MM.1S (cell line): ENCODE results near the gene MBP.

Source experiments
- EZH2 ChIP-seq: fragments of 300-600 bp; sonication (generic); optimal IDR thresholded peaks from 2 replicates; pipeline ENCODE3; 2017; ENCODE audit warnings: low read depth, mild to moderate bottlenecking, antibody characterized with exemption, low read length, mixed read lengths
- EZH2phosphoT487 ChIP-seq: fragments of 300-600 bp; sonication (generic); IDR thresholded peaks from 2 replicates; pipeline ENCODE4 v1.6.1; 2018; ENCODE audit warnings: antibody characterized with exemption, low read length
- TF ChIP-seq, protein P1 (sequence below): fragments of 300-600 bp; sonication (generic); IDR thresholded peaks from 2 replicates; pipeline ENCODE4 v1.5.1; 2016; ENCODE audit warnings: antibody characterized with exemption, low read length, mixed read lengths

DNA sequence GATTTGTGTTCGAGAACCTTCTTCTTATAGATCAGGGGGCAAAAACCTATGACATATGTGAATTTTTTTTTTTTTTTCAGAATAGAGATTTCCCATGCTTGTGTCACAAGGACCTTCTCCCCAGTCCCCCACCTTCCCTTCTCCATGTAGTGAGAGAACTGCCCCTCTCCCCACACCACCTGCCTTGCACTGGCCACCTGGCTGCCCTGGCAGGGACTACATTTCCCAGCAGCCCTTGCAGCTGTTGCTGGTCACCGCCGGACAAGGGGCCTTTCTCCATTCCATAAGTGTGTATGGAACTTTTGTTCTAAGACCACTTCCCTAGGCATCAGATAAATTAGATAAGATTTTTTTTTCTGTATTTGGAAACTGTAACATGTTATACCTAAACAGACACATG lies 22.2 kb downstream of the MBP start:
- TF ChIP-seq, protein P1, sequence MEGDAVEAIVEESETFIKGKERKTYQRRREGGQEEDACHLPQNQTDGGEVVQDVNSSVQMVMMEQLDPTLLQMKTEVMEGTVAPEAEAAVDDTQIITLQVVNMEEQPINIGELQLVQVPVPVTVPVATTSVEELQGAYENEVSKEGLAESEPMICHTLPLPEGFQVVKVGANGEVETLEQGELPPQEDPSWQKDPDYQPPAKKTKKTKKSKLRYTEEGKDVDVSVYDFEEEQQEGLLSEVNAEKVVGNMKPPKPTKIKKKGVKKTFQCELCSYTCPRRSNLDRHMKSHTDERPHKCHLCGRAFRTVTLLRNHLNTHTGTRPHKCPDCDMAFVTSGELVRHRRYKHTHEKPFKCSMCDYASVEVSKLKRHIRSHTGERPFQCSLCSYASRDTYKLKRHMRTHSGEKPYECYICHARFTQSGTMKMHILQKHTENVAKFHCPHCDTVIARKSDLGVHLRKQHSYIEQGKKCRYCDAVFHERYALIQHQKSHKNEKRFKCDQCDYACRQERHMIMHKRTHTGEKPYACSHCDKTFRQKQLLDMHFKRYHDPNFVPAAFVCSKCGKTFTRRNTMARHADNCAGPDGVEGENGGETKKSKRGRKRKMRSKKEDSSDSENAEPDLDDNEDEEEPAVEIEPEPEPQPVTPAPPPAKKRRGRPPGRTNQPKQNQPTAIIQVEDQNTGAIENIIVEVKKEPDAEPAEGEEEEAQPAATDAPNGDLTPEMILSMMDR = no peak
- TF ChIP-seq EZH2 (no peak), EZH2phosphoT487 (no peak)
